ENCODE results near the gene TTC34.
"Not testable (repeated sequence)": the region's sequence is repeated elsewhere in the genome, so short reads cannot be mapped to it uniquely, and the experiment has no call there.

TTC34 gene

GRCh38 chr1:2657909-2658308, 143.6 kb downstream of the TTC34 start:
- not testable (repeated sequence) for DNase-seq

GRCh38 chr1:2657124-2657523, 144.4 kb downstream of the TTC34 start:
- DNase-seq, result not testable (repeated sequence)

GRCh38 chr1:2655598-2656434, 145.7 kb downstream of the TTC34 start:
- DNase-seq, result not testable (repeated sequence)

- DNase-seq, result not testable (repeated sequence)
Measured at GRCh38 chr1:2654443-2654948, 147.0 kb downstream of the TTC34 start.

GRCh38 chr1:2653741-2654442, 147.6 kb downstream of the TTC34 start:
- DNase-seq, result not testable (repeated sequence)

GRCh38 chr1:2652926-2653571, 148.4 kb downstream of the TTC34 start:
- DNase-seq, result not testable (repeated sequence)

- not testable (repeated sequence) for DNase-seq
Measured at GRCh38 chr1:2652152-2652925, 149.2 kb downstream of the TTC34 start.

- no peak for DNase-seq
Measured at GRCh38 chr1:2650967-2651645, 150.4 kb downstream of the TTC34 start.

- no peak for DNase-seq
Measured at GRCh38 chr1:2646837-2647236, 154.7 kb downstream of the TTC34 start.

- DNase-seq, result no peak
Measured at GRCh38 chr1:2645776-2646175, 155.7 kb downstream of the TTC34 start.

GRCh38 chr1:2645143-2645542, 156.3 kb downstream of the TTC34 start:
- no peak for DNase-seq

- no peak for DNase-seq
Measured at GRCh38 chr1:2644591-2645101, 156.8 kb downstream of the TTC34 start.

- no peak for DNase-seq
Measured at GRCh38 chr1:2644171-2644570, 157.3 kb downstream of the TTC34 start.

- no peak for DNase-seq
Measured at GRCh38 chr1:2643414-2644077, 157.9 kb downstream of the TTC34 start.

- peak; percentile 93 for DNase-seq
Measured at GRCh38 chr1:2642560-2643413, 158.7 kb downstream of the TTC34 start.

- DNase-seq, result no peak
Measured at GRCh38 chr1:2642131-2642559, 159.3 kb downstream of the TTC34 start.

- no peak for DNase-seq
Measured at GRCh38 chr1:2641381-2642130, 159.9 kb downstream of the TTC34 start.

- no peak for DNase-seq
Measured at GRCh38 chr1:2640626-2641025, 160.9 kb downstream of the TTC34 start.
